NOMO-1 treated with DMSO at 0.1 percent for 48 hours (cell line): ENCODE results near the gene RPS6KA6.

Experiments used
- DNase-seq: peaks from one replicate; lab custom pipeline; 2025; ENCODE audit not compliant: unreplicated experiment; lab: John Stamatoyannopoulos, UW

Gene RPS6KA6

GRCh38 chrX:84187533-84188319 lies at the start of gene RPS6KA6:
TSS of gene RPS6KA6 (minus strand) at chrX:84188199. CDS start at chrX:84187899, 300 bp downstream.
- no peak for DNase-seq

- no peak for DNase-seq
Measured at GRCh38 chrX:84224741-84225140, 36.7 kb upstream of the RPS6KA6 start.

GRCh38 chrX:84223261-84223660 lies 35.3 kb upstream of the RPS6KA6 start:
- DNase-seq: no peak

- no peak for DNase-seq
Measured at GRCh38 chrX:84221181-84221580, 33.2 kb upstream of the RPS6KA6 start.

GRCh38 chrX:84219551-84219950 lies 31.6 kb upstream of the RPS6KA6 start:
- peak; percentile 0 for DNase-seq

GRCh38 chrX:84218726-84219125 lies 30.7 kb upstream of the RPS6KA6 start:
- DNase-seq: no peak

- DNase-seq: no peak
Measured at GRCh38 chrX:84216881-84217280, 28.9 kb upstream of the RPS6KA6 start.

- DNase-seq: no peak
Measured at GRCh38 chrX:84216406-84216805, 28.4 kb upstream of the RPS6KA6 start.

- DNase-seq: no peak
Measured at GRCh38 chrX:84205276-84205675, 17.3 kb upstream of the RPS6KA6 start.

GRCh38 chrX:84199688-84200087 lies 11.7 kb upstream of the RPS6KA6 start:
- DNase-seq: no peak

GRCh38 chrX:84197550-84197949 lies 9.6 kb upstream of the RPS6KA6 start:
- no peak for DNase-seq

- DNase-seq: no peak
Measured at GRCh38 chrX:84192006-84192405, 4.0 kb upstream of the RPS6KA6 start.

GRCh38 chrX:84189125-84189524 lies 1.1 kb upstream of the RPS6KA6 start:
- DNase-seq: no peak

GRCh38 chrX:84188320-84188834 lies 378 bp upstream of the RPS6KA6 start:
- no peak for DNase-seq

- no peak for DNase-seq
Measured at GRCh38 chrX:84186603-84187532, 1.1 kb downstream of the RPS6KA6 start.

GRCh38 chrX:84182516-84182915 lies 5.5 kb downstream of the RPS6KA6 start:
- DNase-seq: no peak

- DNase-seq: no peak
Measured at GRCh38 chrX:84175958-84176357, 12.0 kb downstream of the RPS6KA6 start.

GRCh38 chrX:84175274-84175673 lies 12.7 kb downstream of the RPS6KA6 start:
- no peak for DNase-seq

GRCh38 chrX:84174348-84174747 lies 13.7 kb downstream of the RPS6KA6 start:
- no peak for DNase-seq

GRCh38 chrX:84170931-84171330 lies 17.1 kb downstream of the RPS6KA6 start:
- DNase-seq: no peak

- DNase-seq: no peak
Measured at GRCh38 chrX:84168574-84168973, 19.4 kb downstream of the RPS6KA6 start.

- no peak for DNase-seq
Measured at GRCh38 chrX:84168095-84168494, 19.9 kb downstream of the RPS6KA6 start.
